K562 (cell line): ENCODE measurements around the gene CDSN.

Experiments used
- CHCHD3 ChIP-seq: fragments of 250-450 bp; sonication (Bioruptor Pico); IDR thresholded peaks from 2 replicates; pipeline ENCODE4 v2.1.2; 2022; ENCODE audit warnings: mild to moderate bottlenecking
- GABPA ChIP-seq: fragments of 200-800 bp; sonication (Bioruptor generic); conservative IDR thresholded peaks from 2 replicates; pipeline ENCODE4 v1.6.1; 2016; ENCODE audit warnings: low read depth, missing genetic modification characterization, missing compliant biosample characterization
- GATA2 ChIP-seq: sonication (generic); formaldehyde crosslinking; IDR thresholded peaks from 2 replicates; pipeline ENCODE4 v1.4.0; 2020; ENCODE audit warnings: mild to moderate bottlenecking, missing genetic modification reagents
- HDAC2 ChIP-seq: fragments of 450-650 bp; IDR thresholded peaks from 2 replicates; pipeline ENCODE4 v1.6.1; 2016; ENCODE audit warnings: mild to moderate bottlenecking
- HNRNPLL ChIP-seq: fragments of 200-400 bp; formaldehyde crosslinking; IDR thresholded peaks from 2 replicates; pipeline ENCODE4 v1.6.1; 2017; ENCODE audit warnings: low read length, low read depth, mild to moderate bottlenecking; ENCODE audit not compliant: poor library complexity, severe bottlenecking
- MCM3 ChIP-seq: fragments of 450-650 bp; IDR thresholded peaks from 2 replicates; pipeline ENCODE4 v1.6.1; 2016
- NEUROD1 ChIP-seq: fragments of 150-350 bp; IDR thresholded peaks from 2 replicates; pipeline ENCODE4 v1.6.1; 2014; ENCODE audit warnings: borderline replicate concordance, low read length, low read depth; ENCODE audit not compliant: partially characterized antibody

DNA sequence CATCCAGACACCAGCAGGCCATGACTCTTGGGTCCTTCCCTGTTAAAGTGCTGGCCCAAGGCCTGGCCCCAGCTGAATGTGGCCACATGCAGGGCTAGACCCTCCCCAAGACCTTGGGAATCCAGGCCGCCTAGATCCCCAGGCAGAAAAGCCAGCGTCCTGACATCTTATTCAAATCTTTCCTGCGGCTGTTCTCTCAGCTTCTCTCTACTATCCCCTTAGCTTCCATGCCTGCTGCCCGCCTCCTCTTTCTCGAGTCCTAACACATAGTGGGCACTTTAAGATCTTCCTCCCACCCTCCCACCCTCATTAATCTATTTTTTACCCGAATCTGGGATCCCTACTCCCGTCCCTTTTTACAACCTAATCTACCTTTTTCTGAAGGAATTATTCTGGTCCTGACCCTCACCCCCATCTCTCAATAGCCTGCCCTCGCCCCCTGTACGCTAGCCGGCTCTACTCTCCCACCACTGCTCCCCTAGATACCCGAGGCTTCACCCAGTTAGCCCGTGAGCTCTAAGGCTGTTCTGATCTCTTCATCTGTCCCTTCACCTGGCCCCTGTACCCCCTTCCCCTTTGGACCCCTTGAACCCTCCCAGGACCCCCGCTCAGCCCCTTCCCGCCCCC, 37.4 kb upstream of the CDSN start, which contains the start of gene CCHCR1:
- TF ChIP-seq HDAC2 (no peak), CHCHD3 (CRISPR knock-in tag) (no peak), GABPA (tag) (no peak), GATA2 (CRISPR knock-in tag) (no peak), MCM3 (no peak), HNRNPLL (no peak), NEUROD1 (no peak)
